ENCODE results near the gene CFAP161. TPM values are rescaled to one million over a fixed set of nuclear protein-coding genes. Genes with fewer than 3 reads are reported as not detected.

CFAP161 gene
- total RNA-seq, 3 donors from 2014 or later = 0.54 TPM; not detected in 2

GRCh38 chr15:81113861-81114291, 20.2 kb upstream of the CFAP161 start:
- TF ChIP-seq, protein P1, sequence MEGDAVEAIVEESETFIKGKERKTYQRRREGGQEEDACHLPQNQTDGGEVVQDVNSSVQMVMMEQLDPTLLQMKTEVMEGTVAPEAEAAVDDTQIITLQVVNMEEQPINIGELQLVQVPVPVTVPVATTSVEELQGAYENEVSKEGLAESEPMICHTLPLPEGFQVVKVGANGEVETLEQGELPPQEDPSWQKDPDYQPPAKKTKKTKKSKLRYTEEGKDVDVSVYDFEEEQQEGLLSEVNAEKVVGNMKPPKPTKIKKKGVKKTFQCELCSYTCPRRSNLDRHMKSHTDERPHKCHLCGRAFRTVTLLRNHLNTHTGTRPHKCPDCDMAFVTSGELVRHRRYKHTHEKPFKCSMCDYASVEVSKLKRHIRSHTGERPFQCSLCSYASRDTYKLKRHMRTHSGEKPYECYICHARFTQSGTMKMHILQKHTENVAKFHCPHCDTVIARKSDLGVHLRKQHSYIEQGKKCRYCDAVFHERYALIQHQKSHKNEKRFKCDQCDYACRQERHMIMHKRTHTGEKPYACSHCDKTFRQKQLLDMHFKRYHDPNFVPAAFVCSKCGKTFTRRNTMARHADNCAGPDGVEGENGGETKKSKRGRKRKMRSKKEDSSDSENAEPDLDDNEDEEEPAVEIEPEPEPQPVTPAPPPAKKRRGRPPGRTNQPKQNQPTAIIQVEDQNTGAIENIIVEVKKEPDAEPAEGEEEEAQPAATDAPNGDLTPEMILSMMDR (IDR thresholded peaks at IDR 0.05) = no peak
- intact Hi-C loops (cut with DNase I, micrococcal nuclease) = no loop called here
- H3K36me3 ChIP-seq (ENCODE audit: low read depth) = no peaks in the 10 kb centered on the region
- H3K4me1 ChIP-seq (ENCODE audit: low read depth) = peaks cover 3% of the 10 kb centered on the region
- no peak for ATAC-seq
- no peak overlapping the region for H3K4me3 ChIP-seq
- no peaks in the 10 kb centered on the region for H3K9me3 ChIP-seq
- DNase-seq = no peak

DNA sequence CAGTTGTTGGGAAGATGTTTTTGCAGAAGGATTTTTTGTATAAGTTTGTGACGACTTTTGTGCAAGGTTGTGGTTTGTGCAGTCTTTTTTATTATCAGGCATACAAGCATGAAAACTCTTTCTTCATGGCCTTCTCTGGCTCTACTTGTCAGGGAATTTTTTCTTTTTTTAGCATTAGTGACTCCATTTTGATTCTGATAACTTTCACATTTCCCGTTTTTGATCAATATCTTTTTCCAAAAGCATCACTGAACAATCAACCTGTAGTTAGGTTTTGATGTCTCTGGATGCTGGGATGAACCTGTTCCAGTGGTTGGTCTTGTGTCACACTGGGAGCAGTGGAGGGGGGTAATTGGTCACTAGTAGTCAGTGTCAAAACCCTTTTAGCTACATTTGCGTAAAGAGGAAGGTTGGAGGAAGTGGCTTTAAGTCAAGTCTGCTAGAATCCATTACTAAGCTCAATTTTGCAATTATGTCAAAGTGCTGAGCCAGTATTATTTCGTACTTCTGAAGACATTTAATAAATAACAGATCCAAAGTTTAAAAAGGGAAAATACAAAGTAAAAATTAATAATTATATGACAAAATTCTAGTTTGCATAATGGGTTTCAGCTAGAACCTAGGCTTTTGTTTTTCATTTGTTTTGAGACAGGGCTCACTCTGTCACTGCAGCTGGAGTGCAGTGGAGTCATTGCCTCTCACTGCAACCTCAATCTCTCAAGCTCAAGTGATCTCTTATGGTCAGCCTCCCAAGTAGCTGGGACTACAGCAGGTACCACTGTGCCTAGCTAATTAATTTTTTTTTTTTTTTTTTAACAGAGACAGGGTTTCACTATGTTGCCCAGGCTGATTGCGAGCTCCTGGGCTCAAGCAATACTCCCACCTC, 18.8 kb upstream of the CFAP161 start:
- Histone ChIP-seq H3K4me3 (no peak overlapping the region), H3K36me3 (ENCODE audit: low read depth) (no peaks in the 10 kb centered on the region), H3K9me3 (no peaks in the 10 kb centered on the region), H3K4me1 (ENCODE audit: low read depth) (peaks cover 3% of the 10 kb centered on the region)
- intact Hi-C loops (cut with DNase I, micrococcal nuclease) = no loop called here
- ATAC-seq (no peak), DNase-seq (no peak)
- TF ChIP-seq, protein P1 (IDR thresholded peaks at IDR 0.05) = no peak

- Histone ChIP-seq H3K4me3 (no peak overlapping the region), H3K4me1 (ENCODE audit: low read depth) (peaks cover 3% of the 10 kb centered on the region), H3K36me3 (ENCODE audit: low read depth) (no peaks in the 10 kb centered on the region), H3K9me3 (no peaks in the 10 kb centered on the region)
- intact Hi-C loops (cut with DNase I, micrococcal nuclease) = no loop called here
- ATAC-seq = no peak
- DNase-seq = no peak
- TF ChIP-seq, protein P1 (IDR thresholded peaks at IDR 0.05) = no peak
Measured at GRCh38 chr15:81117136-81117535, 16.9 kb upstream of the CFAP161 start.

- ATAC-seq = no peak
- no peak overlapping the region for H3K4me3 ChIP-seq
- peaks cover 3% of the 10 kb centered on the region for H3K4me1 ChIP-seq (ENCODE audit: low read depth)
- TF ChIP-seq, protein P1 (IDR thresholded peaks at IDR 0.05) = no peak
- H3K9me3 ChIP-seq = no peaks in the 10 kb centered on the region
- DNase-seq = no peak
- no peaks in the 10 kb centered on the region for H3K36me3 ChIP-seq (ENCODE audit: low read depth)
- intact Hi-C loops (cut with DNase I, micrococcal nuclease) = no loop called here
Measured at GRCh38 chr15:81117581-81117980, 16.5 kb upstream of the CFAP161 start.

- ATAC-seq (no peak), DNase-seq (no peak)
- H3K36me3 ChIP-seq (ENCODE audit: low read depth) = no peaks in the 10 kb centered on the region
- peaks cover 3% of the 10 kb centered on the region for H3K4me1 ChIP-seq (ENCODE audit: low read depth)
- H3K4me3 ChIP-seq = no peak overlapping the region
- intact Hi-C loops (cut with DNase I, micrococcal nuclease) = no loop called here
- TF ChIP-seq, protein P1 (IDR thresholded peaks at IDR 0.05) = no peak
- H3K9me3 ChIP-seq = no peaks in the 10 kb centered on the region
Measured at GRCh38 chr15:81118361-81118760, 15.7 kb upstream of the CFAP161 start.
